ENCODE results near the gene CORO1C. TPM values are rescaled to one million over a fixed set of nuclear protein-coding genes. Genes with fewer than 3 reads are reported as not detected.

Gene CORO1C
- total and polyA plus RNA-seq, 9 of the 15 experiments (the other 6 are each of a cell fraction or from before 2014, with no cell fraction given): 55.2 to 280 (median 150) TPM

GRCh38 chr12:108730365-108731104, 783 bp downstream of the CORO1C start (continued):
- TF ChIP-seq HDAC6 (IDR thresholded peaks at IDR 0.05; ENCODE audit: low read depth, low read length) (no peak), JUND (IDR thresholded peaks at IDR 0.05; ENCODE audit: borderline replicate concordance, low read depth, low read length) (peak; percentile 60), JUND (tag; IDR thresholded peaks at IDR 0.05; ENCODE audit: borderline replicate concordance, low read depth, low read length) (no peak; the same call in 2 of the 3 replicates), THRB (CRISPR knock-in tag; conservative IDR thresholded peaks at IDR 0.05) (no peak), ZNF507 (tag; conservative IDR thresholded peaks at IDR 0.05) (no peak), ZBTB26 (CRISPR knock-in tag; IDR thresholded peaks at IDR 0.05) (no peak), GABPA (tag; conservative IDR thresholded peaks at IDR 0.05; ENCODE audit: low read depth) (no peak), ZNF184 (CRISPR knock-in tag; IDR thresholded peaks at IDR 0.05) (no peak), JUN (IDR thresholded peaks at IDR 0.05; ENCODE audit: borderline replicate concordance, low read depth, low read length) (0 out of 2 replicates have a peak, but pooled peaks have one; percentile 24), JUN (CRISPR knock-in tag; IDR thresholded peaks at IDR 0.05; ENCODE audit: borderline replicate concordance) (no peak), FOXM1 (IDR thresholded peaks at IDR 0.05; ENCODE audit: low read depth) (no peak), FOXM1 (CRISPR knock-in tag; IDR thresholded peaks at IDR 0.05; ENCODE audit: low read depth) (no peak), CC2D1A (IDR thresholded peaks at IDR 0.05) (no peak), CHCHD3 (CRISPR knock-in tag; IDR thresholded peaks at IDR 0.05) (no peak)
